Measurements from ENCODE around the gene NOSTRIN.

DNA sequence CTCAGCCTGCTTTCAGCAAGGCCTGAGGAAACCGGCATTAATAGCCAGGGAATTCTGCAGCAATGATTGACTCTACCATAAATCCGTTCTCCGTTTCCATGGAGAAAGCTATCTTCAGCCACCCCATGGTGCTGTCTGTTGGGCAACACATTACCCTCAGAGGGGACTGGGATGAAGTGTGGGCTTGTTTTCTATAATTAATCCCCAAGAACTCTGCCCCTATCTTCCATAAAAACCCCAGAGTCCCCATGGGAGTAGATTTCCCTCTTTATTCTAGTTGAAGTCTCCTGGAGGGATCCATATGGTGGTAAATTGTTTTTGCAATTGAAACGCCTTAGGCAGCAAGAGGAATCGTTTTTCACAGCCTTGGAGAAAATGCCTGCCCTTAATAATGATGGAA is 107.9 kb downstream of the NOSTRIN start:
- TF ChIP-seq CTCF (IDR thresholded peaks at IDR 0.05 in 8 of 11, conservative IDR thresholded peaks at IDR 0.05 in 3 of 11) (no peak), POLR2A (IDR thresholded peaks at IDR 0.05) (no peak), POLR2AphosphoS5 (IDR thresholded peaks at IDR 0.05) (no peak)
